ENCODE measurements around the gene LRP5. TPM values are rescaled to one million over a fixed set of nuclear protein-coding genes. Genes with fewer than 3 reads are reported as not detected.
A peak's percentile ranks its signal among the peaks of the same experiment; 100 is the strongest.
"Not testable (repeated sequence)": the region's sequence is repeated elsewhere in the genome, so short reads cannot be mapped to it uniquely, and the experiment has no call there.

Gene LRP5
- total and polyA plus RNA-seq, 9 donors, result 3.1 to 63.8 (median 47.2) TPM

DNA sequence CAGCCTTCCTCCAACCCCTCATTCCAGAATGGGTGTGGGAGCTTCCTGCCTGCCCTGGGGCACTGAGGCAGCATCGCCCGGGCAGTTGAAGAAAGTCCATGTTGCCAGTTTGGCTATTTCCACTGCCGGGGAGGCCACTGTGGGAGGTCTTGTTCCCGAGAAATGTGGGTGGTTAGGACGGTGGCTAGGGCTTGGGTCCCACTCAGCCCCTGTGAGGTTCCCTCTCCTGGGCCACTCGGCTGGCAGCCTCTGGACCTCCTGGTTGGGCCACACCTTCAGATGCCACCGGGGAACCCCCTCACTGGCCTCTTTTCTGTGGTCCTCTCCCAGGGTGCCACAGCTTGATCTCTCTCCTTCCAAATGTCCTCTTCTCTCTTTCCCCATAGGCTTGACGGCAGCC lies 143.1 kb downstream of the LRP5 start:
- DNase-seq, result no peak
- H3K27me3 ChIP-seq, result no peaks in the 10 kb centered on the region
- H3K4me3 ChIP-seq, result no peak overlapping the region
- H3K4me1 ChIP-seq (ENCODE audit: insufficient read depth), result no peaks in the 10 kb centered on the region
- TF ChIP-seq, protein P1, sequence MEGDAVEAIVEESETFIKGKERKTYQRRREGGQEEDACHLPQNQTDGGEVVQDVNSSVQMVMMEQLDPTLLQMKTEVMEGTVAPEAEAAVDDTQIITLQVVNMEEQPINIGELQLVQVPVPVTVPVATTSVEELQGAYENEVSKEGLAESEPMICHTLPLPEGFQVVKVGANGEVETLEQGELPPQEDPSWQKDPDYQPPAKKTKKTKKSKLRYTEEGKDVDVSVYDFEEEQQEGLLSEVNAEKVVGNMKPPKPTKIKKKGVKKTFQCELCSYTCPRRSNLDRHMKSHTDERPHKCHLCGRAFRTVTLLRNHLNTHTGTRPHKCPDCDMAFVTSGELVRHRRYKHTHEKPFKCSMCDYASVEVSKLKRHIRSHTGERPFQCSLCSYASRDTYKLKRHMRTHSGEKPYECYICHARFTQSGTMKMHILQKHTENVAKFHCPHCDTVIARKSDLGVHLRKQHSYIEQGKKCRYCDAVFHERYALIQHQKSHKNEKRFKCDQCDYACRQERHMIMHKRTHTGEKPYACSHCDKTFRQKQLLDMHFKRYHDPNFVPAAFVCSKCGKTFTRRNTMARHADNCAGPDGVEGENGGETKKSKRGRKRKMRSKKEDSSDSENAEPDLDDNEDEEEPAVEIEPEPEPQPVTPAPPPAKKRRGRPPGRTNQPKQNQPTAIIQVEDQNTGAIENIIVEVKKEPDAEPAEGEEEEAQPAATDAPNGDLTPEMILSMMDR (IDR thresholded peaks at IDR 0.05), result no peak
- TF ChIP-seq EP300 (IDR thresholded peaks at IDR 0.05), result no peak
- TF ChIP-seq POLR2A (IDR thresholded peaks at IDR 0.05), result no peak
- H3K27ac ChIP-seq, result no peak overlapping the region
- 67 to 76% (median 72%) methylated on average over 8 of the region's 8 CpGs for WGBS, 3 donors
- no peaks in the 10 kb centered on the region for H3K36me3 ChIP-seq
- intact Hi-C loops (cut with DNase I), result loop anchor here in 2 of 4 donors (10.0 kb wide), 2 partner anchors 399 to 431 kb away; no protein-coding TSS in a partner anchor
- H3K9me3 ChIP-seq, result no peaks in the 10 kb centered on the region

- no peak for DNase-seq
- TF ChIP-seq EP300 (IDR thresholded peaks at IDR 0.05) (no peak), POLR2A (IDR thresholded peaks at IDR 0.05) (no peak)
- TF ChIP-seq, protein P1 (IDR thresholded peaks at IDR 0.05), result no peak
- no peak overlapping the region for H3K4me3 ChIP-seq
- no peak overlapping the region for H3K27ac ChIP-seq
- H3K27me3 ChIP-seq, result no peaks in the 10 kb centered on the region
- no peaks in the 10 kb centered on the region for H3K9me3 ChIP-seq
- intact Hi-C loops (cut with DNase I), result loop anchor here in 2 of 4 donors (10.0 kb wide), 2 partner anchors 397 to 433 kb away; no protein-coding TSS in a partner anchor
- no peaks in the 10 kb centered on the region for H3K4me1 ChIP-seq (ENCODE audit: insufficient read depth)
- 65 to 73% (median 71%) methylated on average over 8 of the region's 8 CpGs for WGBS, 3 donors
- no peaks in the 10 kb centered on the region for H3K36me3 ChIP-seq
These were observed 145.0 kb downstream of the LRP5 start for GRCh38 chr11:68457216-68457897.

- Histone ChIP-seq H3K36me3 (no peaks in the 10 kb centered on the region), H3K4me1 (ENCODE audit: insufficient read depth) (peaks cover 2% of the 10 kb centered on the region), H3K27me3 (no peaks in the 10 kb centered on the region), H3K4me3 (no peak overlapping the region), H3K9me3 (no peaks in the 10 kb centered on the region), H3K27ac (no peak overlapping the region)
- 72 to 79% (median 74%) methylated on average over 7 of the region's 7 CpGs for WGBS, 3 donors
- TF ChIP-seq, protein P1 (IDR thresholded peaks at IDR 0.05), result no peak
- TF ChIP-seq EP300 (IDR thresholded peaks at IDR 0.05) (no peak), POLR2A (IDR thresholded peaks at IDR 0.05) (no peak)
- intact Hi-C loops (cut with DNase I), result loop anchor here in 2 of 4 donors (10.0 kb wide), 2 partner anchors 397 to 433 kb away; no protein-coding TSS in a partner anchor
- no peak for DNase-seq
These were observed 145.5 kb downstream of the LRP5 start for GRCh38 chr11:68457898-68458249.

GRCh38 chr11:68458340-68458739 lies 145.9 kb downstream of the LRP5 start:
- H3K27ac ChIP-seq; H3K4me1 ChIP-seq (ENCODE audit: insufficient read depth); H3K4me3 ChIP-seq; H3K27me3 ChIP-seq; H3K36me3 ChIP-seq; H3K9me3 ChIP-seq: not testable (repeated sequence)
- intact Hi-C loops (cut with DNase I), result loop anchor here in 2 of 4 donors (10.0 kb wide), 2 partner anchors 396 to 434 kb away; no protein-coding TSS in a partner anchor
- WGBS, 3 donors, result 70 to 83% (median 82%) methylated on average over 6 of the region's 6 CpGs
- DNase-seq, result peak in 1 of 5 donors; percentile 12

All from ovary (tissue), 9 donors.